ENCODE results near the gene PDE4B.
A peak's percentile ranks its signal among the peaks of the same experiment; 100 is the strongest.

Gene PDE4B

DNA sequence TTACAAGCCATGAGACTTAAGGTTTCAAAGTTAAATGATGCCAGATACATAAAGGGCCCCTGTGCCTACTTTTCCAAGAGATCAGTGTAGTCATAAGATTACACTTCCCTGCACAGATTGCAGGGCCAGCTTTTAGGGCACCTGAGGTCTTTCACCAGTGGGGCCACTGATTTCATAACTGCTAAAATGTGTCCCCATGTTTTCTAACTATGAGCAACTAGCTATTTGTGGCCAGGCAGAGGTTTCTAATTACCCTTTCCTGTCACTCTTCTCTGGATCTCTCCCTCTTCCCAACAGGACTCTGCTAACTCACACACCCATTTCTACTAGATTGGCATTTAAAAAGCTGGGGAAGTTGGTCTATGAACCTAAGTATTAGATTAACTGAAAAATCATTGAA is 534.2 kb downstream of the PDE4B start:
- no peak for DNase-seq

DNA sequence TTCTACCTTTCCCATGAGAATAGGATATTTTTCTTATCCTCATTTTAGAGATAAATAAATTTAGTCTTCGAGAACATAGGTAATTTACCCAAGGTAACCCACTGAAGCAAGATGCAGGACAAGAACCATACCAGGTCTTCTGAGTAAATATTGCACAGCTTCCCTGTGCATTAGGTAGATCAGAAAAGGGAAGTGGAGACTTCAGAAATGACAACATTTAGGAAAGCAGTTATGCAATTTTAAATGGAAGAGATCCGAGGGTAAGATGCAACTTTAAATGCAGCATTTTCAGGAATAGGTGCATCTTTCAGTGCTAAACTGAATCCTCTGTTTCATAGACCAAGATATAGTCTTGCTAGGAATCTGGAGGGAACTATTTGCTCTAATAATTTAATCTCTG is 534.9 kb downstream of the PDE4B start:
- DNase-seq: no peak

DNA sequence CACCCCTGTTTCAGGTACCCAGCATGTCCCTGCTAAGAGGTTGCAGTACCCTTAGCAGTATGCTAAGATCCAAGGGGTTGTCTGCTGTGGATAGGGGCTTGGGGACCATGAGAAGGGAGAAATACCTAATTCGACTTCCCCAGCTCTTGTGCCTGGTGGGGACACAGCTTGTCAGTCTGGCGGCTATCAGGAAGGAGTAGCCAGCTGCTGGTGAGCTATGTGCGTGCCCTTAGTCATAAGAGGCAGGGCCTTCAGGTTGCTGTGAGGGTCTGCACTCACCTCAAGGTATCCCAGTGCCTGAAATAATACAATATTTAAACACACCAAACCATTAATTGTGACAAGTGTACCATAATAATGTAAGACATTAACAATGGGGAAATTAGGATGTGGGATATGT is 536.2 kb downstream of the PDE4B start:
- DNase-seq: no peak

DNA sequence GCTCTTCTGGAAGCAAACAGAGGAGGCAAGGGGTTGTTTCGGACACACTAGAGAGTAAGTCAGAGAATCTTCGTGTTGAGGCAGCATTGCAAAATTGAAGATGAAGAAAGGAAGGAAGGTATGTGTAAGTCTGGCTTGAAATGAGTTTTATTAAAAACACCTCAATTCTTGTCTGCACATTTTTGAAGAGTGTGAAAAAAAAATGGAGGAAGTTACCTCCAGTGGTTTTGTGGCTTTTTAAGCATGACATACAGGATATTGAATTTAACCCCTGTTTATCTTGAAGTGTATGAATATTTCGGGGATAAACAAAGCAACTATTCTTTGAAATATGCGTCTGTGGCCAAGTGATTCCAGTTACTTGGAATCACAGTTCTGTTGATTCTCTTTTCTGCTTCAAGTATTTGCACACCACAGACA is 538.0 kb downstream of the PDE4B start:
- DNase-seq: no peak

DNA sequence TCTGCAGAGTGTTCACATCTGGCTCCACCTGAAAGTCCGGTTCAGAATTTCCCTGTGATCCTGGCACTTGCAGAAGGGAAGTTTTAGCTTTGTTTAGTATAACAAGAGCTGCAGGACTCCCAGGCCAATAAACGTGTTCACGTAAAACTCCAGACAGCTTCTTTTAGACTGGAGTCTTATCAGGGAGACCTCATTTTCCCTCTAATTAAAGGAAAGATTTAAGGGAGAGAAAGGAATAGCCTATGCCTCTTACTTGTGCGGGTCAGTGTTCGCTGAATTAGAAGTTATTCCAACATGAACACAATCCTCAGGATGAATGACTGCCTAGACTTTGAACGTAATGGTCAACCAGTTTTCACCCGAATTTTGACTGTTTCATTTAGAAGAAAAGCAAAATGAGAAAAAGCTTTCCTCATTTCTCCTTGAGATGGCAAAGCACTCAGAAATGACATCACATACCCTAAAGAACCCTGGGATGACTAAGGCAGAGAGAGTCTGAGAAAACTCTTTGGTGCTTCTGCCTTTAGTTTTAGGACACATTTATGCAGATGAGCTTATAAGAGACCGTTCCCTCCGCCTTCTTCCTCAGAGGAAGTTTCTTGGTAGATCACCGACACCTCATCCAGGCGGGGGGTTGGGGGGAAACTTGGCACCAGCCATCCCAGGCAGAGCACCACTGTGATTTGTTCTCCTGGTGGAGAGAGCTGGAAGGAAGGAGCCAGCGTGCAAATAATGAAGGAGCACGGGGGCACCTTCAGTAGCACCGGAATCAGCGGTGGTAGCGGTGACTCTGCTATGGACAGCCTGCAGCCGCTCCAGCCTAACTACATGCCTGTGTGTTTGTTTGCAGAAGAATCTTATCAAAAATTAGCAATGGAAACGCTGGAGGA is 539.2 kb downstream of the PDE4B start:
- no peak for DNase-seq

DNA sequence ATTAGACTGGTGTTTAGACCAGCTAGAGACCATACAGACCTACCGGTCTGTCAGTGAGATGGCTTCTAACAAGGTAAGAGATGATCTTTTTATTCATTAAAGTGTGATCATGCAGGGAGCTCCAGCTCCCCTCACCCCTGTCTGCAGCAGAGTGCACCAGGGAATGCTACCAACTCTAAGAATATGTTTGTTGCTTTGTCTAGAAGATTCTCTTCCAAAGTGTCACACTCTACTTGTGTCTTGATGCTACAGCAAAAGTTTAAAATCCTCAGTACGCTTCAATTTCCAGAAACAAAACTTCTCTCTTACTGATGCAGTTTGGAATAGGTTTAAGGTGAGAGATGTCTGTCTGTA is 539.8 kb downstream of the PDE4B start:
- no peak for DNase-seq

DNA sequence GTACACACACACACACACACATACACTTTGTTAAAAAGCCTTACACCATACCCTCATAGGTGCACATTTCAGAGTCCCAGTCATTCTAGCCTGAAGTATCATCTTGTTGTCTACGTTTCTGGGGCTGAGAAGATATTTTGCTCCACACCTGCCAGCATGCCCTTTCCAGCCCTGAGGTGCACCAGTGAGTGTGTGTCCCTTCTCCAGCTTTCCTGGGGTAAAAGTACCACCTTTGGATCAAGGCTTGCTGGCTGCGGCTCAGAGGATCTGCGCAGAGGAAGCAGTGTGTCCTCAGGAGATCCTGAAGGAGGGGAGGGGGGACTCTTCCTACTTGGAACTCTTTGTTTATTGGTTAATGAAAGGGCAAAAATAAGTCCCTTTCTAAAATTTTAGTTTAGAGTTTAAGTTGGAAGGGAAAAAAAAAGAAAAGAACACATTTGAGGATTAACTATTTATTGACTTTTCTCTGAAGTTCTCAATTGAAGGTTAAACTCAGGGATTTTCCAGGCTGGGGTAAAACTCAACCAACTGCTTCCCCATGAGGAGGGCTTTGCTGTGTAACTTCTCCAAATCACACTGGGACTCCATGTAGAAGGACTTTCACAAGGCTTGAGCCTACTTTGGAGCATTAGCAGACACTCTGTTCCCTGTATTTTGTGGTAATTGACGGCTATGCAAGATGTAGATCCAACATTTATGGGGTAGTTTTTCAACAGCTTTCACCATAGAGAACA is 540.9 kb downstream of the PDE4B start:
- no peak for DNase-seq

DNA sequence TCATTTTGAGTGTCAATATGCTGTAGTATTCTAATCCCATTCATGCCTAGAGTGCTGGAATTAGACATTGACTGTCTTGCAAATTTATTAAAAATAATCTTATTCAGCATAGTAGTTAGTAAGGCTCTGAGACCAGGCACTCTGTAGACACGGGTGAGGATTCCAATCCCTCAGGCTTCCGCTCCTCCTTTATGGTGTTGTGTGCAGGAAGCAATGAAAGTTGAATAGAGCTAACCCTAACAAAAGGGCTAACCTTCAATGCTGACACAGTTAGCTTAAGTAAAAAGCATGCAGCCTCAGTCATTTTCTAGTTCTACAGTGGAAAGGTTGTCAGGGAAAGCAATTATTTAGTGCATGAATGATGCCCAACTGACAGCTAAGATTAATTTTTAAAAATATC is 541.6 kb downstream of the PDE4B start:
- DNase-seq: no peak

DNA sequence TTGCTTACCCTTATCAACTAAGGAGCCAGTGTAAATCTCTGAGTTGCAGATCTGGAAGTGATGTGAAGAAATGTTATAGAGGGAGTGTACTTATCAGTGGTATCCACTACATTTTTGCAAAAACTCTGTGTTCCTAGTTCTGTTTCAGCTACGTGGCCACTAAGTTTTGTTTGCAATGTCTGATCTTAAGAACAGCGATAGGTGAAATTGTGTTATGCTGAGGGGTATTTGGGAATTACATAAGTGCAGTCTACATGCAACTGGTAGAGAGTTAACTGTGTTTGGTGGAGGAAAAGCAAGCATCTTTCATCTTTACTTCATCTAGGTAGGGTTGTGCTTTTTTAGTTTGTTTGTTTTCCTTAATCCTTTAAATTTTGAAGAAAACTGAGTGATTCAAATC is 542.4 kb downstream of the PDE4B start:
- no peak for DNase-seq

DNA sequence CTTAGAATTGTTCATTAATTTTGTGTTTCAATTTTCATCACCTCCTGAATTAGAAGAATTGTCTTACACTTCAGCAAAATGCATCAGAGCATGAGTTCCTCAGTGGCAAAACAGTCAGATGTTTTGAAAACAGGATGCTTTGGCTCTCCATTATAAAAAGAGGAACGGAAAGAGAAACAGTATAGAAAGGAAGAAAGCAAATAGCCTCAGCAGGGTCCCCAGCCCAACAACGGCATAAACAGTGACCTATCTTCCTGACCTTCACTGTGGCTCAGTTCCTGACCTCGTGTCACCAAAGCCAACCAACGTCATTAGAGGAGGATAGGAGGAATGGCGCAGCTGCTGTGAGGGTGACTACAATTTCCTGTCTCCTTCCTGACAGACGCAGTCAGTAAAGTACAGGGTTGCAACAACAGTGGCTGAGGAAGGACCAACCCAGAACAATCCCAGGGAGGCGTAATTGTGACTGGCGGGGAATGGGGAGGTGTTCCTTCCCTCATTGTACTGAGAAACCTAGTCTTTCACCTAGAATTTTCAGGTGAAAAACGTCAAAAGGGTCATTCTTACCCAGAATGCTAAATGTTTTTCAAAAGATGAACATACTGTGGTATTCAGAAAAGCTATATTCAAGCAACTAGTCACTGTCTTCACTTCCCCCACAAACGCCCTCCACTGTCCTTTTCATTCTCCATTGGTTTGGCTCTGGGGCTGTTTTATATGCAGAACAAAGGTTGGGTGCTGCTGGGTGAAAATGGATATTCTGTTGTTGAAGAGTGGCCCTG is 543.4 kb downstream of the PDE4B start:
- DNase-seq: peak in 3 of 4 experiments; percentile 33 to 60 (median 41)

DNA sequence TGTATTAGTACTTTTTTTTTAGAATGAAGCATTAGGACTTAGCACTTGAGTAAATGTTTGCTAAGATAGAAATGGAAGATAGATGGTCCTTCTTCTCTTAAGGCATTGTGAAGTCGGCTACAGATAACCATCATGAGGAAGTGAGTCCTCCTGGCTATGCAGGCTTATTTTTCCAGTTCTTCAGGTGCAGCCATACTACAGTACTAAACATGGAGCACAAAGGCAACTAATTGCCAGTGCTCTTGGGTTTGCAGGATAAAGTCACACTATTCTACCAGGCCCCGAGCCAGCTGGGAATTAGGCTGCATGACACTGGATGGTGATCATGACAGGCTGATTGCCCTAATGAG is 543.9 kb downstream of the PDE4B start:
- DNase-seq: no peak

DNA sequence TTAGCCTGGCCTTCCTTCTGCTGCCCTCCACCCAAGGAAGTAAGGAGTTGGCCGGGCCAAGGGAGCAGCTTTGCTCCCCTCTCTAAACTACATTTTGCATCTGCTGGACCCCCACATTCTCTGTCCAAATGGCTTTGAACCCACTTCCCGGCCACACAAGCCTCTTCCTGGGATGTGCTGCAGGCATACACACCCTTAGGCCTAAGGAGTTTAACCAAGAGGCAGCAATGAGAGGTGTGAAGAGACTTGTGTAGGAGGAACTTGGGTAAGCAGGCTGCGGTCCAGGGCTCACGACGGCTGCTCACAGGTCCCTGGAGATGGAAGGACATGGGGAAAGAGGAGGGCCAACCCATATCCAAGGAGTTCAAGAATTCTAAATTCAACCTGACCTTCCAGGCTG is 544.6 kb downstream of the PDE4B start:
- DNase-seq: no peak

DNA sequence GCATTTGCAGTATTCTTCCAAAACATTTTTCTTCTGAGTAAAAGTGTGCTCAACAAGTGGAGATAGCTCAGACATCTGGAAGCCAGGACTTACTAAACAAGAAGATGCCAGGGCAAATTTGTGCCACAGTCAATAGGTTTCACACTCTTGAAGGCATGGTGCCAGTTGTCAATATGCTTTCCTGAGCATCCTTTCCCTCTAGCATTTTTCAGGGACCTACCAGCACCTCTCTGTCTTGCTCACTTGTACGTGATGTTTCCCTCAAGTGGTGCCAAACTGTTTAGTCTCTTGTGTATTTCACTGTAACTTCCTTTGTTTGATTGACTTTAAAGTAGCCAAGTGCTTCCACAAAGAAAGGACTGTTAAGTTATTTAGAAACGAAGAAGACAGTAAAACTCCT is 547.2 kb downstream of the PDE4B start:
- no peak for DNase-seq

DNA sequence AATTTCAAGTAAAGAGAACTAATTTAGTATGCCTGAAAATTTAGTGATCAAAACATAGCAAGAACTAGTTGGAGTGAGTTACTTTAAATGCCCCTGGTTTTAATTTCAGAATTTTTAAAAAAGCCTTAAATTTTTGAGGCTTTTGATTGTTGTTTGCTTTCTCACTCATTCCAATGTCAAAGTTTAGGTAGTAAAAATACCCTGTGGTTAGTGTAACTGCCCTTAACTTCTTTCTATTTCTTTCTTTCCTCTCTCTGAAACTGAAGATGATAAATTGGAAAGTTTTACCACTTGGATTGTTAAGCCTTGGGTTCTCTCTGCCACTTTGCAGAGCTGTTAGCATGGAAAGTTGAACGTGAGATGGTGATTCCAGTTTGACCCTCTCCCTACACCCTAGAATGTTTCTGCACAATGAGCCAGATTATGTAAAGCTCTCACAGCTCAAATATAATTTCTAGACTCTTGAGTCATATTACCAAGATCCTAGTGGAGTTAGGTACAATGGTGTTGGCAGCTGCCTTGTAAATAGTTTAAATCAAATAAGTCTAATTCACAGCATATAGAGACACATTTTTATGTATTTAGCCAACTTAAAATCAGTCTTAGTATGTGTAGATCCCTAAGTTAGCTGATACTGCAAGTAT is 548.9 kb downstream of the PDE4B start:
- no peak for DNase-seq

DNA sequence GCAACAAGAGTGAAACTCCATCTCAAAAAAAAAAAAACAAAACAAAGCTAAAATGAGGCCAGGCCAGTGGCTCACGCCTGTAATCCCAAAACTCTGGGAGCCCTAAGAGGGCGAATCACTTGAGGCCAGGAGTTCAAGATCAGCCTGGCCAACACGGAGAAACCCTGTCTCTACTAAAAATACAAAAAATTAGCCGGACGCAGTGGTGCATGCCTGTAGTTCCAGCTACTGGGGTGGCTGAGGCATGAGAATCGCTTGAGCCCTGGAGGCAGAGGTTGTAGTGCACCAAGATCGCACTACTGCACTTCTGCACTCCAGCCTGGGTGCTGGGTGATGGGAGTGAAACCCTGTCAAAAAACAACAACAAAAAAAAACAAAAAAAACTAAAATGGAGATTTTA is 550.0 kb downstream of the PDE4B start:
- no peak for DNase-seq

DNA sequence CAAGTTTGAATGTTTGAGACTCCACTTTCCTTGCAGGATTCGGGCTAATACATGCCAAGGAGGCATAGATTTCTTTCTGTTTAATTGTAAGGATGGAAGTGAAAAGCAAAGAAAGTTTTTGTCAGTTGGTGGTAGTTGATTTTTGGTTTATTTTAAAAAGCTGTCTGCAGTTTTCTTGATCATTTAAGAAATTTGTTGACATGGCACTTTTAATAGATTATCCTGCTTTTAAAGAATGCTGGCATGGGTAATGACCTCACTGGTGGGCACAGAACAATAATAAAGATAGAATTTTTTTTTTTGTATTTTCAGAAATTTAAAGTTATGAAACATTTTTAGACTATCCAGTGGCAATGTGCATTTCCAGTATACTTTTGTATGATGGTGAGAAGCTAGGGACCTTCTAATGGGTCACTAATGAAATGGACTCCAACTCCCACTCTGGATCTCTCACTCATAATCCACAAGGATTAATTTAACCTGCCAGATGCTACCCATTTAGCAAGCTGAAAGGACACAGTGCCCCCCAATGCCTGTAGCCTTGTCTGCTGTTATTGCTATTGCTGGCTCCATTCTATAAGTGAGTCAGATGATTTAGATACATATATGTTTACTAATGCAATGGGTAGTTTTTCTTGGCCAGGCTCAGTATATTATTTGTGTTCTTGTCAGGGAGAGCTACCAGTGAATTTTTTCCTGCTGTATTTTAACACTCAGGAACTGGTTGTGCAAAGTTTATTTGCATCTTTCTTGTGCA is 551.1 kb downstream of the PDE4B start:
- no peak for DNase-seq

DNA sequence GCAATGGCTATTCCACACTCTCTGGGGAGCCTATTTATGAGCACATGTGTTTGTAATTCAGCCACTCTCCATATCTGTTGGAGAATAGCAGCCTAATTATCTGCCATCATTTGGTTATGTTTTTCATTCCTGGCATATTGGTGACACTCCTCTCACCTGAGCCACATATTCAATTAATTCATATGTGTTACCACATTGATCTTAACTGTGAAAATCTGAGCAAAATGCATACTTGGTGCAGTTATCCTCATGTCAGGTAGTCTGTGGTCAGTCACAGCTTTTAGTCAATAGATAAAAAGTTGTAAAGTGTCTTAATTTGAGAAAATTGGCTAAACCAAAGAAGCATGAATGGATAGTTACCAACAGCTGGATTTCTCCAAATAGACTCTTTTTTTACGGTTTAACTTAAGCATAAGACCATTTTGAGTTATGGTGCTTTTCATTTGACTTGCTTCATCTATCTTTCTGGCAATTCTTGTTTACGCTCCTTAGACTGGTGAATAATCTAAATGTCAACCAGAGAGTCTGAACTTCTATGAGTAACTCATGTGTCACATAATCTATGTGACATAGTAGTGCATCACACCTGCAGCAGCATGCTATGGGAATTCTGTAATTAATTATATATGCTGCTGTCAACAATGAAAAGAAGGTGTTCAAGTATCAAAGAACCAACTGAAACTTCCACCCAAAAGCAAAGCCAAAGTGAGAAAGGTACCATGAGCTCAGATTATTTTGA is 553.5 kb downstream of the PDE4B start:
- DNase-seq: no peak

DNA sequence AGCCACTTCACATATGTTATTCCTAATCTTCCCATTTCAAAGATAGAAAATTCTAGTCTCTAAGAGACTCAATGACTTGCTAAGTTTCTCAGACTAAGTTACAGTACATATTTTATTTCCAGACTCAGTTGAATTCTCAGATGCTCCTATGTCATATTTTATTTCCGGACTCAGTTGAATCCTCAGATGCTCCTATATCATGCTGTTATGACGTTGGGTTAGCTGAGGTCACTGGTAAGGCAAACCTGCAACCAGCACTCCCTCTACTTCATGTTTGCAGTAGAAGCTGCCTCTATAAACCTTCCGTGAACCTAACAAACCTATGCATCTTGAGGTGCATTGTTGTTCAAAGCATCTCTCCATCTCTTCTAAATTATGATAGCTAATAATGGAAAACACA is 554.2 kb downstream of the PDE4B start:
- no peak for DNase-seq

DNA sequence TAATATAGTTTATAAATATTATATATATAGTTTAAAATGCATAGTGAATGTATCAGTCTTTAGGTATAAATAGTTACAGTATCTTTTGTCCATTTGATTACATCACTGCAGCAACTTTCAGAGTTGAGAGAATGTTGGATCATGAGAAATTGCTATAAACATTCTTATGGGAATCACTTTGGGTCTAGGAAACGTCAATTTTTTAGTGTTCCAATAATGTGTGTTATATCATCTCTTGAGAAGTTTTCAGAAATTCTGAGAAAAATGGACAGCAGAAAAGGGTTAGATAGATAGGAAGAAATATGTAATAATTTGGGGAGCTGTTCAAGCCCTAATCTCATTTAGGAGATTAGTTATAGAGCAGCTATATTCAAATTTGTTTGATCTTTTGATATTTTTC is 556.1 kb downstream of the PDE4B start:
- no peak for DNase-seq

DNA sequence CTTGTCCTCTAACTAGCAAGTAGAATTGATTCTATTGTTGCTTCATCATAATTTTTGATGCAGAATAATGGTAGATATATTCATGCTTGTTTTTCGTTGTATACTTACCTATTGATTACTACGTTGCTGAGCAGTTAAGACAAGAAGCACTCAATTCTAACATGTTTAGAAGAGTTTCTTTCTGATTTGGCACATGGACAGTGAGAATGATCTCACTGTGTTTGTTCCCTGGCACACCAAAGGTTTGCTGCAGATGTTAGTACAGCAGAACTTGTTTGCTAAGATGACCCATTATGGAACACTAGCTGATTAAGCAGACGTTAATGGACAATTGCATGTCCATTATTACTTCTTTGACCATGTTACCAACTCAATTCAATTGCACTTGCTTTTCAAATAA is 556.5 kb downstream of the PDE4B start:
- DNase-seq: no peak

DNA sequence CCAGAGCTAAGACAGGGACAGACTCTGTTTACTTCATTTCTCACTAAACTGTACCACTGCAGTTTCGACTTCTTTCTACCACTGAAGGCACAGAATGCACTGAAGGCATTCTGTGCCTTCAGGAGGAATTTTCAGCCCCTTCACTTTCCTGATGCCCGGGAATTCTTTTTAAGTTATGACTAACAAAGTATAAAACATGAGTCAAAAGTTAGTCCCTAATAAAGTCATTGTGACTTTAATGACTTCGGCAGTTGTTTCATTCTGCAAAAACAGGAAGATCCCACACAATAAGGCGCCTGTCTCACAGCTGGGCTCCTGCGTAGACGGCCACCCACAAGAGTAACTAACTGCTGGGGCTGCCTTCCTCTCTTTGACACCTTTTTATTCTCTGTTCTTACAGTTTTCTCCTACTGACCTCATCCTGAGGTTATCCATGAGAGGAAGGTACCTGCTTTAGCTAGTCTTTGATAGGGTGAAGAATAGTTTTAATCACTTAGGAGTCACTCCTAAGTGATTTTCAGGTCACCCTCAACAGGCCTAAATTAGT is 557.4 kb downstream of the PDE4B start:
- DNase-seq: no peak

All from activated CD4-positive, CD25-positive, alpha-beta regulatory T cell (primary cell).